Measurements from ENCODE around the gene SLC7A1.

Gene SLC7A1

GRCh38 chr13:29582171-29582570, 13.3 kb downstream of the SLC7A1 start:
- DNase-seq: no peak

- DNase-seq: no peak
These were observed 13.8 kb downstream of the SLC7A1 start for GRCh38 chr13:29581666-29582065.

- DNase-seq: no peak
These were observed 16.4 kb downstream of the SLC7A1 start for GRCh38 chr13:29579094-29579493.

GRCh38 chr13:29578300-29579085, 17.0 kb downstream of the SLC7A1 start:
- no peak for DNase-seq

GRCh38 chr13:29577136-29578051, 18.1 kb downstream of the SLC7A1 start:
- no peak for DNase-seq

GRCh38 chr13:29576581-29576980, 18.9 kb downstream of the SLC7A1 start:
- no peak for DNase-seq

GRCh38 chr13:29575098-29575497, 20.4 kb downstream of the SLC7A1 start:
- no peak for DNase-seq

GRCh38 chr13:29573190-29573589, 22.3 kb downstream of the SLC7A1 start:
- DNase-seq: no peak

- no peak for DNase-seq
These were observed 22.9 kb downstream of the SLC7A1 start for GRCh38 chr13:29572575-29572974.

- DNase-seq: no peak
These were observed 23.5 kb downstream of the SLC7A1 start for GRCh38 chr13:29571876-29572570.

- no peak for DNase-seq
These were observed 25.3 kb downstream of the SLC7A1 start for GRCh38 chr13:29570051-29570654.

GRCh38 chr13:29569253-29570050, 26.0 kb downstream of the SLC7A1 start:
- DNase-seq: no peak

- DNase-seq: no peak
These were observed 26.8 kb downstream of the SLC7A1 start for GRCh38 chr13:29568731-29569130.

- DNase-seq: no peak
These were observed 28.1 kb downstream of the SLC7A1 start for GRCh38 chr13:29567411-29567810.

- no peak for DNase-seq
These were observed 29.3 kb downstream of the SLC7A1 start for GRCh38 chr13:29566206-29566605.

GRCh38 chr13:29564818-29565217, 30.7 kb downstream of the SLC7A1 start:
- no peak for DNase-seq

- DNase-seq: no peak
These were observed 31.1 kb downstream of the SLC7A1 start for GRCh38 chr13:29564373-29564772.

GRCh38 chr13:29563941-29564340, 31.5 kb downstream of the SLC7A1 start:
- DNase-seq: no peak

GRCh38 chr13:29562786-29563438, 32.6 kb downstream of the SLC7A1 start:
- DNase-seq: no peak

- no peak for DNase-seq
These were observed 33.6 kb downstream of the SLC7A1 start for GRCh38 chr13:29561918-29562317.

GRCh38 chr13:29556742-29557141, 38.7 kb downstream of the SLC7A1 start:
- no peak for DNase-seq

- DNase-seq: no peak
These were observed 44.3 kb downstream of the SLC7A1 start for GRCh38 chr13:29551214-29551613.
